ENCODE measurements around the gene AVP. TPM values are rescaled to one million over a fixed set of nuclear protein-coding genes. Genes with fewer than 3 reads are reported as not detected.

AVP gene
- total and polyA plus RNA-seq, 2 of the 13 experiments (the other 11 are each of a cell fraction or from before 2014, with no cell fraction given) = 0.12 TPM; not detected in 1

DNA sequence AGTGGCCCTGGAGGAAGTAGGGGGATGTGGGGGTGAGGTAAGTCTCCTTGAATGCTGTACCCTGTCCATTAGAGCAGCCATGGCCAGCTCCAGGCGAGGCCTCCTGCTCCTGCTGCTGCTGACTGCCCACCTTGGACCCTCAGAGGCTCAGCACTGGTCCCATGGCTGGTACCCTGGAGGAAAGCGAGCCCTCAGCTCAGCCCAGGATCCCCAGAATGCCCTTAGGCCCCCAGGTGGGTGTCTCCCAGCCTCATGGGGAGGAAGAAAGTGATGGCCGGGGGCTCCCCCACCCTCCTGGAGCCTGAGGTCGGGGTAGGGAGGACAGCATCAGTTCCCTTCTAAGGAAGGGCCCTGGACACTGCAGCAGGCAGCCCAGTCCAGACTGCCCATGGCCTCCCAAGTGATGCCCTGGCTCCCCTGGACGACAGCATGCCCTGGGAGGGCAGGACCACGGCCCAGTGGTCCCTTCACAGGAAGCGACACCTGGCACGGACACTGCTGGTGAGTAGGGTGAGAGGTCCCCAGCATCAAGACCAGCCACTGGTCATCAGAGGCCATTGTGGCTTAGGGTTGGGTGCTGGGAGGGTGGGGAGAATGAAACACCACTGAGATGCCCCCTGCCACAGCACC is 40.1 kb downstream of the AVP start:
- Histone ChIP-seq H2AFZ (ENCODE audit: low read length) (no peak overlapping the region), H3K4me2 (ENCODE audit: low read depth, low read length) (peak overlapping the region; percentile 99), H3K4me3 (replicated peaks in 1 of 3; ENCODE audit: insufficient read depth in 1 of 3, low read depth in 2 of 3, low read length in 3 of 3) (peak overlapping the region in 1 of 3 experiments; percentile 97; a peak in 1 of 6 replicates), H3K4me1 (ENCODE audit: insufficient read depth, low read length) (peaks cover 42% of the 10 kb centered on the region), H4K20me1 (ENCODE audit: insufficient read depth, low read length) (no peaks in the 10 kb centered on the region), H3K27ac (ENCODE audit: extremely low read length, insufficient read depth, low read length) (no peak overlapping the region), H3K27me3 (ENCODE audit: control insufficient read depth in 1 of 2, insufficient read depth in 2 of 2, low read length in 2 of 2) (no peaks in the 10 kb centered on the region; a peak in 1 of 5 replicates), H3K36me3 (replicated peaks in 1 of 2; ENCODE audit: control insufficient read depth in 1 of 2, insufficient read depth in 2 of 2, low read length in 2 of 2) (peaks cover 20 to 30% of the 10 kb centered on the region in 2 experiments), H3K9me3 (ENCODE audit: low read length) (no peaks in the 10 kb centered on the region), H3K9ac (ENCODE audit: insufficient read depth, low read depth, low read length) (no peak overlapping the region), H3K79me2 (ENCODE audit: insufficient read depth, low read length) (peaks cover 18% of the 10 kb centered on the region)
- intact Hi-C loops (cut with micrococcal nuclease; ENCODE audit: unreplicated experiment) = loop anchor here (10.0 kb wide), 1 partner anchor 130 kb away; no protein-coding TSS in a partner anchor
- DNase-seq (ENCODE audit: low spot score) (no peak), FAIRE-seq (no peak), ATAC-seq (no peak)
- in situ Hi-C loops (cut with HindIII; ENCODE audit: extremely low pct_ligation_motif_present, low pct_unique_long_range_greater_than_20kb) = no loop called here
- WGBS (ENCODE audit: low lambda C conversion rate) = 93% methylated on average over 3 of the region's 8 CpGs
- ChIA-PET CTCF (ENCODE audit: low intra/inter-chr PET ratio, low total read pairs) (no interaction called here), POLR2A (interaction anchor here (1.0 to 2.4 kb wide), 7 partner anchors 9 to 173 kb away, joined by 3 to 10 read pairs (median 5); partner anchors contain the start of gene PTPRA)
- BruUV-seq (replicated peaks) = no TSS peak
- TF ChIP-seq CENPT (CRISPR knock-in tag; IDR thresholded peaks at IDR 0.05; ENCODE audit: low read depth) = peak; percentile 32; the same call in 1 of the 2 replicates
- no peak for TF ChIP-seq ZNF546 (CRISPR knock-in tag; conservative IDR thresholded peaks at IDR 0.05)
- no peak for TF ChIP-seq ZNF652 (CRISPR knock-in tag; IDR thresholded peaks at IDR 0.05; ENCODE audit: borderline replicate concordance, low read depth)
- TF ChIP-seq ZNF782 (CRISPR knock-in tag; IDR thresholded peaks at IDR 0.05; ENCODE audit: borderline replicate concordance) = 0 out of 2 replicates have a peak, but pooled peaks have one; percentile 26
- TF ChIP-seq JUN (CRISPR knock-in tag; IDR thresholded peaks at IDR 0.05) = no peak
- no peak for TF ChIP-seq RCOR2 (CRISPR knock-in tag; IDR thresholded peaks at IDR 0.05)
- TF ChIP-seq AGO1 (IDR thresholded peaks at IDR 0.05; ENCODE audit: low read depth, low read length, poor library complexity, severe bottlenecking) = peak; percentile 74
- TF ChIP-seq, protein P1, sequence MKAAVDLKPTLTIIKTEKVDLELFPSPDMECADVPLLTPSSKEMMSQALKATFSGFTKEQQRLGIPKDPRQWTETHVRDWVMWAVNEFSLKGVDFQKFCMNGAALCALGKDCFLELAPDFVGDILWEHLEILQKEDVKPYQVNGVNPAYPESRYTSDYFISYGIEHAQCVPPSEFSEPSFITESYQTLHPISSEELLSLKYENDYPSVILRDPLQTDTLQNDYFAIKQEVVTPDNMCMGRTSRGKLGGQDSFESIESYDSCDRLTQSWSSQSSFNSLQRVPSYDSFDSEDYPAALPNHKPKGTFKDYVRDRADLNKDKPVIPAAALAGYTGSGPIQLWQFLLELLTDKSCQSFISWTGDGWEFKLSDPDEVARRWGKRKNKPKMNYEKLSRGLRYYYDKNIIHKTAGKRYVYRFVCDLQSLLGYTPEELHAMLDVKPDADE (CRISPR knock-in tag; IDR thresholded peaks at IDR 0.05) = no peak
- TF ChIP-seq ZNF761 (CRISPR knock-in tag; conservative IDR thresholded peaks at IDR 0.05) = no peak
- TF ChIP-seq PAF1 (CRISPR knock-in tag; IDR thresholded peaks at IDR 0.05) = 0 out of 2 replicates have a peak, but pooled peaks have one; percentile 63
- TF ChIP-seq, protein P2, sequence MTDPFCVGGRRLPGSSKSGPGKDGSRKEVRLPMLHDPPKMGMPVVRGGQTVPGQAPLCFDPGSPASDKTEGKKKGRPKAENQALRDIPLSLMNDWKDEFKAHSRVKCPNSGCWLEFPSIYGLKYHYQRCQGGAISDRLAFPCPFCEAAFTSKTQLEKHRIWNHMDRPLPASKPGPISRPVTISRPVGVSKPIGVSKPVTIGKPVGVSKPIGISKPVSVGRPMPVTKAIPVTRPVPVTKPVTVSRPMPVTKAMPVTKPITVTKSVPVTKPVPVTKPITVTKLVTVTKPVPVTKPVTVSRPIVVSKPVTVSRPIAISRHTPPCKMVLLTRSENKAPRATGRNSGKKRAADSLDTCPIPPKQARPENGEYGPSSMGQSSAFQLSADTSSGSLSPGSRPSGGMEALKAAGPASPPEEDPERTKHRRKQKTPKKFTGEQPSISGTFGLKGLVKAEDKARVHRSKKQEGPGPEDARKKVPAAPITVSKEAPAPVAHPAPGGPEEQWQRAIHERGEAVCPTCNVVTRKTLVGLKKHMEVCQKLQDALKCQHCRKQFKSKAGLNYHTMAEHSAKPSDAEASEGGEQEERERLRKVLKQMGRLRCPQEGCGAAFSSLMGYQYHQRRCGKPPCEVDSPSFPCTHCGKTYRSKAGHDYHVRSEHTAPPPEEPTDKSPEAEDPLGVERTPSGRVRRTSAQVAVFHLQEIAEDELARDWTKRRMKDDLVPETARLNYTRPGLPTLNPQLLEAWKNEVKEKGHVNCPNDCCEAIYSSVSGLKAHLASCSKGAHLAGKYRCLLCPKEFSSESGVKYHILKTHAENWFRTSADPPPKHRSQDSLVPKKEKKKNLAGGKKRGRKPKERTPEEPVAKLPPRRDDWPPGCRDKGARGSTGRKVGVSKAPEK (CRISPR knock-in tag; IDR thresholded peaks at IDR 0.05; ENCODE audit: borderline replicate concordance) = no peak
- TF ChIP-seq, protein P3, sequence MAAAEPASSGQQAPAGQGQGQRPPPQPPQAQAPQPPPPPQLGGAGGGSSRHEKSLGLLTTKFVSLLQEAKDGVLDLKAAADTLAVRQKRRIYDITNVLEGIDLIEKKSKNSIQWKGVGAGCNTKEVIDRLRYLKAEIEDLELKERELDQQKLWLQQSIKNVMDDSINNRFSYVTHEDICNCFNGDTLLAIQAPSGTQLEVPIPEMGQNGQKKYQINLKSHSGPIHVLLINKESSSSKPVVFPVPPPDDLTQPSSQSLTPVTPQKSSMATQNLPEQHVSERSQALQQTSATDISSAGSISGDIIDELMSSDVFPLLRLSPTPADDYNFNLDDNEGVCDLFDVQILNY (CRISPR knock-in tag; conservative IDR thresholded peaks at IDR 0.05) = no peak
- TF ChIP-seq, protein P4, sequence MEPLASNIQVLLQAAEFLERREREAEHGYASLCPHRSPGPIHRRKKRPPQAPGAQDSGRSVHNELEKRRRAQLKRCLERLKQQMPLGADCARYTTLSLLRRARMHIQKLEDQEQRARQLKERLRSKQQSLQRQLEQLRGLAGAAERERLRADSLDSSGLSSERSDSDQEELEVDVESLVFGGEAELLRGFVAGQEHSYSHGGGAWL (CRISPR knock-in tag; IDR thresholded peaks at IDR 0.05) = 0 out of 2 replicates have a peak, but pooled peaks have one; percentile 4
- TF ChIP-seq, protein P5, sequence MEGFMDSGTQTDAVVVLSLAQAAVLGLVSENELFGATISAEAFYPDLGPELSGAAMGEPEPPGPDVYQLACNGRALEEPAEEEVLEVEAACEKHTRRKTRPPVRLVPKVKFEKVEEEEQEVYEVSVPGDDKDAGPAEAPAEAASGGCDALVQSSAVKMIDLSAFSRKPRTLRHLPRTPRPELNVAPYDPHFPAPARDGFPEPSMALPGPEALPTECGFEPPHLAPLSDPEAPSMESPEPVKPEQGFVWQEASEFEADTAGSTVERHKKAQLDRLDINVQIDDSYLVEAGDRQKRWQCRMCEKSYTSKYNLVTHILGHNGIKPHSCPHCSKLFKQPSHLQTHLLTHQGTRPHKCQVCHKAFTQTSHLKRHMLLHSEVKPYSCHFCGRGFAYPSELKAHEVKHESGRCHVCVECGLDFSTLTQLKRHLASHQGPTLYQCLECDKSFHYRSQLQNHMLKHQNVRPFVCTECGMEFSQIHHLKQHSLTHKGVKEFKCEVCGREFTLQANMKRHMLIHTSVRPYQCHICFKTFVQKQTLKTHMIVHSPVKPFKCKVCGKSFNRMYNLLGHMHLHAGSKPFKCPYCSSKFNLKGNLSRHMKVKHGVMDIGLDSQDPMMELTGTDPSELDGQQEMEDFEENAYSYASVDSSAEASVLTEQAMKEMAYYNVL (CRISPR knock-in tag; IDR thresholded peaks at IDR 0.05; ENCODE audit: borderline replicate concordance) = no peak
- TF ChIP-seq MTF2 (CRISPR knock-in tag; IDR thresholded peaks at IDR 0.05; ENCODE audit: borderline replicate concordance) = no peak
- no peak for TF ChIP-seq ZNF432 (CRISPR knock-in tag; IDR thresholded peaks at IDR 0.05; ENCODE audit: borderline replicate concordance)

All from HepG2 (cell line).